Keratinocyte (primary cell): ENCODE data around the gene PPTC7. TPM values are rescaled to one million over a fixed set of nuclear protein-coding genes. Genes with fewer than 3 reads are reported as not detected.
A peak's percentile ranks its signal among the peaks of the same experiment; 100 is the strongest.

ENCODE experiments used
- DNase-seq: peaks from one replicate; pipeline ENCODE4 v3.0.0-alpha.2; 2011; ENCODE audit warnings: low read depth, missing footprints, low spot score
- FAIRE-seq: peaks from 2 replicates; lab custom pipeline; 2011; peaks lifted over from hg19 to GRCh38; lab: Jason Lieb, UNC
- H2AFZ ChIP-seq: 2 replicates; pipeline ENCODE4 v1.6.0; 2012; ENCODE audit warnings: low read length, control low read depth, inconsistent platforms; ENCODE audit not compliant: control insufficient read depth
- H3K27ac ChIP-seq: 2 replicates; pipeline ENCODE4 v1.5.1; 2011; ENCODE audit warnings: low read length; ENCODE audit not compliant: control insufficient read depth, insufficient read depth
- H3K27me3 ChIP-seq: 3 replicates; pipeline ENCODE4 v1.6.0; 2011; ENCODE audit warnings: low read length; ENCODE audit not compliant: control insufficient read depth, insufficient read depth; ENCODE audit errors: extremely low read depth
- H3K36me3 ChIP-seq, 2 experiments: 2 replicates in 1 of 2; 3 replicates in 1 of 2; pipeline ENCODE4 v1.5.1; 2011; ENCODE audit warnings: low read length in 2 of 2, mild to moderate bottlenecking in 1 of 2; ENCODE audit not compliant: control insufficient read depth in 2 of 2, insufficient read depth in 2 of 2; ENCODE audit errors: extremely low read depth in 1 of 2
- H3K4me1 ChIP-seq: 3 replicates; pipeline ENCODE4 v1.5.1; 2011; ENCODE audit warnings: low read length; ENCODE audit not compliant: control insufficient read depth, insufficient read depth; ENCODE audit errors: extremely low read depth
- H3K4me2 ChIP-seq: 3 replicates; pipeline ENCODE4 v1.6.0; 2011; ENCODE audit warnings: low read depth, low read length; ENCODE audit not compliant: control insufficient read depth, insufficient read depth; ENCODE audit errors: extremely low read depth
- H3K4me3 ChIP-seq, 3 experiments: fragments of 200-600 bp in 1 of 3; sonication (generic) in 1 of 3; 2 replicates in 2 of 3; 3 replicates in 1 of 3; pipeline ENCODE4 v1.5.1; 2011 to 2016; ENCODE audit warnings: low read length in 3 of 3, mild to moderate bottlenecking in 3 of 3, control low read depth in 2 of 3, inconsistent platforms in 1 of 3, low read depth in 1 of 3, mixed read lengths in 1 of 3, mixed run types in 1 of 3, moderate library complexity in 1 of 3; ENCODE audit not compliant: control insufficient read depth in 2 of 3, insufficient read depth in 2 of 3; ENCODE audit errors: extremely low read depth in 1 of 3
- H3K79me2 ChIP-seq: 2 replicates; pipeline ENCODE4 v1.6.0; 2012; ENCODE audit warnings: low read length; ENCODE audit not compliant: control insufficient read depth, insufficient read depth
- H3K9ac ChIP-seq: 3 replicates; pipeline ENCODE4 v1.6.0; 2011; ENCODE audit warnings: low read length; ENCODE audit not compliant: control insufficient read depth, insufficient read depth; ENCODE audit errors: extremely low read depth
- H3K9me1 ChIP-seq: 3 replicates; pipeline ENCODE4 v1.6.0; 2011; ENCODE audit warnings: low read length; ENCODE audit not compliant: control insufficient read depth, insufficient read depth; ENCODE audit errors: extremely low read depth
- H3K9me3 ChIP-seq: 2 replicates; pipeline ENCODE4 v1.5.1; 2012; ENCODE audit warnings: low read depth, low read length; ENCODE audit not compliant: control insufficient read depth
- H4K20me1 ChIP-seq: 3 replicates; pipeline ENCODE4 v1.6.0; 2011; ENCODE audit warnings: low read length; ENCODE audit not compliant: control insufficient read depth, insufficient read depth; ENCODE audit errors: extremely low read depth
- EZH2 ChIP-seq: IDR thresholded peaks from one replicate; pipeline ENCODE4 v1.6.1; 2012; ENCODE audit warnings: inconsistent platforms, mild to moderate bottlenecking, low read length, moderate library complexity
- dilution Hi-C: fragments of 300-500 bp; cut with MboI; formaldehyde crosslinking; loops from one replicate; pipeline ENCODE4 v1.7.0; 2020; ENCODE audit warnings: low sequenced_read_pairs; ENCODE audit not compliant: extremely low pct_ligation_motif_present
- polyA plus RNA-seq, 5 experiments: library from polyadenylated mRNA; depleted of rRNA in 3 of 5; stranded (reverse) in 3 of 5; stranded (forward) in 1 of 5; unstranded in 1 of 5; fragments of >200 nt; gene quantifications; 1 replicate in 1 of 5; 2 replicates in 3 of 5; 3 replicates in 1 of 5; pipeline versions ENCODE4 v1.2.1 to v1.2.3, GENCODE V29; 2011 to 2012; ENCODE audit warnings: missing spikeins in 2 of 5, low read depth in 1 of 5, low replicate concordance in 1 of 5
- TF ChIP-seq, protein P1 (sequence below), 3 experiments: IDR thresholded peaks in 1 of 3; conservative IDR thresholded peaks in 1 of 3; optimal IDR thresholded peaks in 1 of 3; 2 replicates in 2 of 3; 3 replicates in 1 of 3; pipeline versions ENCODE3 to v1.5.1; 2011; ENCODE audit warnings: low read length in 3 of 3, mild to moderate bottlenecking in 3 of 3, moderate library complexity in 2 of 3, control low read depth in 1 of 3, inconsistent platforms in 1 of 3; ENCODE audit not compliant: insufficient read depth in 2 of 3; ENCODE audit errors: extremely low read depth in 1 of 3

The PPTC7 gene
- polyA plus RNA-seq, 1 donor (not counting 4 experiments of a cell fraction or from before 2014, with no cell fraction given): 35.9 TPM

DNA sequence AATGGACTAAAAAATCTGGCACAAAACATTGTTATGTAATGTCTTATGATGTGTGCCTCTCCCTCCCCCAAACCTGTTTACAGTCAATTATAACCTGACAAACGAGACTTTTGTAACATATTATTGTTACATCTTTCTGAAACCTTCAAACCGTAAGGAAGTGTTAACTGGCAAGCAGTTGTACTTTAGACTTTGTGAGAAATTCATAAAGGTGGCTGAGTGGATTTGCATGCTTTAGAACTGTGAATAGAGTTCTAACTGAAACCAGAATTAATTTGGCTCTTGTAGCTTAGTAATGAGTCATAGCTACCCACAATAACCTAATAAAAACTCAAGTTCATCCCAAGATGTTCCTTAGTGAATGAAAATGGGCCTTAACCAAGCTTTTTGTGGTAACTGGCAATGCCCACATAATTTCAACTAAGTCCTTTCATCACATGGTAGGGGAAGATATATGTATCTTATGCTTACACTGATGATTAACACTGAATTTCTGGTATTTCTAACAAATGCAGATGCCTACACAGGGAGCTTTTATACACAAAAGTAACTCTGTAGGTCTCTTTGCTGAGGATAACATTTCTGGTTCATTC lies 51.3 kb downstream of the PPTC7 start:
- Histone ChIP-seq H3K36me3 (peaks cover 11 to 23% of the 10 kb centered on the region in 2 experiments), H3K4me2 (peak overlapping the region; percentile 25), H3K27ac (peak overlapping the region; percentile 19), H4K20me1 (peaks cover 2% of the 10 kb centered on the region), H3K9ac (no peak overlapping the region), H2AFZ (no peak overlapping the region), H3K4me1 (peaks cover 20% of the 10 kb centered on the region), H3K9me3 (no peaks in the 10 kb centered on the region), H3K9me1 (no peaks in the 10 kb centered on the region), H3K27me3 (no peaks in the 10 kb centered on the region), H3K79me2 (peaks cover 21% of the 10 kb centered on the region), H3K4me3 (no peak overlapping the region)
- peak; percentile 46 for FAIRE-seq
- DNase-seq: no peak
- TF ChIP-seq, protein P1, sequence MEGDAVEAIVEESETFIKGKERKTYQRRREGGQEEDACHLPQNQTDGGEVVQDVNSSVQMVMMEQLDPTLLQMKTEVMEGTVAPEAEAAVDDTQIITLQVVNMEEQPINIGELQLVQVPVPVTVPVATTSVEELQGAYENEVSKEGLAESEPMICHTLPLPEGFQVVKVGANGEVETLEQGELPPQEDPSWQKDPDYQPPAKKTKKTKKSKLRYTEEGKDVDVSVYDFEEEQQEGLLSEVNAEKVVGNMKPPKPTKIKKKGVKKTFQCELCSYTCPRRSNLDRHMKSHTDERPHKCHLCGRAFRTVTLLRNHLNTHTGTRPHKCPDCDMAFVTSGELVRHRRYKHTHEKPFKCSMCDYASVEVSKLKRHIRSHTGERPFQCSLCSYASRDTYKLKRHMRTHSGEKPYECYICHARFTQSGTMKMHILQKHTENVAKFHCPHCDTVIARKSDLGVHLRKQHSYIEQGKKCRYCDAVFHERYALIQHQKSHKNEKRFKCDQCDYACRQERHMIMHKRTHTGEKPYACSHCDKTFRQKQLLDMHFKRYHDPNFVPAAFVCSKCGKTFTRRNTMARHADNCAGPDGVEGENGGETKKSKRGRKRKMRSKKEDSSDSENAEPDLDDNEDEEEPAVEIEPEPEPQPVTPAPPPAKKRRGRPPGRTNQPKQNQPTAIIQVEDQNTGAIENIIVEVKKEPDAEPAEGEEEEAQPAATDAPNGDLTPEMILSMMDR (optimal IDR thresholded peaks at IDR 0.05 in 1 of 3, IDR thresholded peaks at IDR 0.05 in 1 of 3, conservative IDR thresholded peaks at IDR 0.05 in 1 of 3; ENCODE audit: extremely low read depth in 1 of 3, insufficient read depth in 2 of 3, low read length in 3 of 3): no peak
- no peak for TF ChIP-seq EZH2
- dilution Hi-C loops: no loop called here

DNA sequence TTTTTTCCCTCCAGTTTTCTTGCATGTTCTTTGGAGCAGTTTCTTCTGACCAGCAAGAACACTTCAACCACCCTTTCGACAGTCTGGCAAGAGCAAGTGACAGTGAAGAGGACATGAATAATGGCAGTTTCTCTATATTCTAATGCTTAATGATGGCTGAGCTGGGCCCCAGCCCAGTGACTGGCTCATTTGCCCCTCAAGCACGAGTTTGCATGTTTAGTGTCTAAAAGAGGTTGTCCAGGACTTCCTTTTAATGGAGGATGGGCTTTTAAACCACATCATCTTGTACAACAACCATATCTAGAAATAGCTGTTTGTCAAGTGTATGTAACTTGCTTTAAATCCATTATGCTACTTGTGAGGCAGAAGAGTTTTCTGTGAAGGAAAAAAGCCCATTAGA lies 52.6 kb downstream of the PPTC7 start:
- TF ChIP-seq EZH2: no peak
- TF ChIP-seq, protein P1 (optimal IDR thresholded peaks at IDR 0.05 in 1 of 3, IDR thresholded peaks at IDR 0.05 in 1 of 3, conservative IDR thresholded peaks at IDR 0.05 in 1 of 3; ENCODE audit: extremely low read depth in 1 of 3, insufficient read depth in 2 of 3, low read length in 3 of 3): no peak
- H3K4me3 ChIP-seq: no peak overlapping the region
- H3K9me1 ChIP-seq: no peaks in the 10 kb centered on the region
- dilution Hi-C loops: no loop called here
- no peak overlapping the region for H3K27ac ChIP-seq
- peaks cover 17% of the 10 kb centered on the region for H3K4me1 ChIP-seq
- H3K36me3 ChIP-seq: peaks cover 5 to 11% of the 10 kb centered on the region in 2 experiments
- no peak overlapping the region for H2AFZ ChIP-seq
- H3K9ac ChIP-seq: no peak overlapping the region
- peaks cover 2% of the 10 kb centered on the region for H4K20me1 ChIP-seq
- H3K9me3 ChIP-seq: no peaks in the 10 kb centered on the region
- DNase-seq (no peak), FAIRE-seq (no peak)
- no peaks in the 10 kb centered on the region for H3K27me3 ChIP-seq
- H3K79me2 ChIP-seq: peaks cover 12% of the 10 kb centered on the region
- no peak overlapping the region for H3K4me2 ChIP-seq
